ENCODE results near the gene ERC1.

DNA sequence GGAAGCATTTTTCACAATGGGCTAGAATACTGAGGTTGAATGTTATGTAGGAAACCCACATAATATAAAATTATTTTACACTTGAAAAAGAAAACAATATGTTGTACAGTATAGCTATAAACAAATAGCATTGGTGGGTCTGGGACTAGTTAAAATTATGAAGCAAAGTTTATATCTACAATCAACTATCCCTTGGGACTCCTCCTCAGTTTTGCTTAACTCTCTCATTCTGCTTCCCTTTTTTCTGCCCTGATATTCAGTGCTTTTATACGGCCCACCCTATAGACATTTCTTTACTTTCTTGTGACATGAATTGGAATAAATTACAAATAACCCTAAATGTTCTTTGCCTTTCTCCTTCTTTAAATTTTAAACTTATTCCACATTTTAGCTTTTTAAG lies 302.9 kb downstream of the ERC1 start:
- TF ChIP-seq POLR2AphosphoS5 (IDR thresholded peaks at IDR 0.05) (no peak), POLR2A (IDR thresholded peaks at IDR 0.05) (no peak)
